ENCODE results near the gene CCDC141. TPM values are rescaled to one million over a fixed set of nuclear protein-coding genes. Genes with fewer than 3 reads are reported as not detected.

Gene CCDC141
- total RNA-seq, 1 experiment from 2014 or later, result 0.30 TPM

- intact Hi-C loops (cut with micrococcal nuclease), result no loop called here
- Histone ChIP-seq H3K9me3 (ENCODE audit: control insufficient read depth in 1 of 2, insufficient read depth in 1 of 2, low read depth in 1 of 2, low read length in 2 of 2) (no peaks in the 10 kb centered on the region), H3K79me2 (ENCODE audit: insufficient read depth, low read length) (no peaks in the 10 kb centered on the region), H3K9me2 (ENCODE audit: insufficient read depth) (no peaks in the 10 kb centered on the region), H4K20me1 (ENCODE audit: insufficient read depth) (no peaks in the 10 kb centered on the region; the same call in 1 of the 2 replicates), H2AFZ (ENCODE audit: low read depth, low read length, poor library complexity, severe bottlenecking) (no peak overlapping the region), H3K4me3 (replicated peaks in 1 of 2; ENCODE audit: low read depth in 1 of 2, low read length in 2 of 2) (no peak overlapping the region), H3K9ac (ENCODE audit: low read length) (no peak overlapping the region), H3K4me2 (ENCODE audit: low read length) (no peak overlapping the region), H3K36me3 (ENCODE audit: control insufficient read depth in 1 of 2, insufficient read depth in 2 of 2, low read length in 2 of 2) (no peaks in the 10 kb centered on the region), H3K27ac (ENCODE audit: low read depth, low read length) (no peak overlapping the region), H3K27me3 (ENCODE audit: insufficient read depth, low read length) (no peaks in the 10 kb centered on the region), H3K4me1 (ENCODE audit: control insufficient read depth in 1 of 2, insufficient read depth in 2 of 2, low read length in 2 of 2) (no peaks in the 10 kb centered on the region)
- POLR2A ChIA-PET, result no interaction called here
- RAD21 ChIA-PET (ENCODE audit: low non-redundant PET in 1 of 2, low total read pairs in 2 of 2, uncharacterized antibody in 2 of 2, unreplicated experiment in 2 of 2), result interaction anchor here in 1 of 2 experiments (1.2 kb wide), 1 partner anchor 21 kb away, joined by 3 read pairs; no protein-coding TSS in a partner anchor
- TF ChIP-seq CEBPB (IDR thresholded peaks at IDR 0.05; ENCODE audit: low read depth), result no peak
- TF ChIP-seq SRF (IDR thresholded peaks at IDR 0.05; ENCODE audit: low read depth), result no peak
- CTCF ChIA-PET, result no interaction called here
- no TSS peak for BruUV-seq (replicated peaks)
- DNase-seq (ENCODE audit: low read depth, low spot score) (no peak), ATAC-seq (no peak)
These were observed 267.7 kb downstream of the CCDC141 start for GRCh38 chr2:178782236-178782635.

Other genes starting within 250 kb of the CCDC141 start
- gene TTN, start 242.7 kb downstream of the CCDC141 start, total RNA-seq (2021; ENCODE audit: unreplicated experiment), result 0.05 TPM
- 26.6 TPM for gene SESTD1, start 214.7 kb upstream of the CCDC141 start, total RNA-seq (2021; ENCODE audit: unreplicated experiment)

All from HCT116 (cell line).